Measurements from ENCODE around the gene DDB1.
"Not testable (repeated sequence)": the region's sequence is repeated elsewhere in the genome, so short reads cannot be mapped to it uniquely, and the experiment has no call there.

Gene DDB1

GRCh38 chr11:61274084-61274483 is 58.8 kb downstream of the DDB1 start:
- FAIRE-seq (no peak), DNase-seq (ENCODE audit: insufficient read length, low spot score) (no peak)

GRCh38 chr11:61273178-61274078 is 59.5 kb downstream of the DDB1 start:
- DNase-seq (ENCODE audit: insufficient read length, low spot score) (no peak), FAIRE-seq (no peak)

GRCh38 chr11:61272731-61273130 is 60.2 kb downstream of the DDB1 start:
- no peak for FAIRE-seq

GRCh38 chr11:61270354-61271076 is 62.4 kb downstream of the DDB1 start:
- DNase-seq (ENCODE audit: insufficient read length, low spot score) (no peak), FAIRE-seq (no peak)

More at GRCh38 chr11:61272731-61273130, 60.2 kb downstream of the DDB1 start:
- DNase-seq (ENCODE audit: insufficient read length, low spot score): no peak

GRCh38 chr11:61268588-61269250 is 64.2 kb downstream of the DDB1 start:
- FAIRE-seq: no peak
- no peak for DNase-seq (ENCODE audit: insufficient read length, low spot score)

GRCh38 chr11:61267437-61267841 is 65.5 kb downstream of the DDB1 start:
- DNase-seq (ENCODE audit: insufficient read length, low spot score) (no peak), FAIRE-seq (no peak)

GRCh38 chr11:61266602-61267001 is 66.3 kb downstream of the DDB1 start:
- no peak for FAIRE-seq

GRCh38 chr11:61265357-61265756 is 67.5 kb downstream of the DDB1 start:
- DNase-seq (ENCODE audit: insufficient read length, low spot score) (no peak), FAIRE-seq (no peak)

More at GRCh38 chr11:61266602-61267001, 66.3 kb downstream of the DDB1 start:
- DNase-seq (ENCODE audit: insufficient read length, low spot score): no peak

GRCh38 chr11:61264795-61265194 is 68.1 kb downstream of the DDB1 start:
- no peak for FAIRE-seq

GRCh38 chr11:61264371-61264770 is 68.5 kb downstream of the DDB1 start:
- no peak for FAIRE-seq

More at GRCh38 chr11:61264795-61265194, 68.1 kb downstream of the DDB1 start:
- no peak for DNase-seq (ENCODE audit: insufficient read length, low spot score)

GRCh38 chr11:61259363-61259762 is 73.5 kb downstream of the DDB1 start:
- no peak for DNase-seq (ENCODE audit: insufficient read length, low spot score)
- FAIRE-seq: no peak

More at GRCh38 chr11:61264371-61264770, 68.5 kb downstream of the DDB1 start:
- DNase-seq (ENCODE audit: insufficient read length, low spot score): no peak

GRCh38 chr11:61258546-61258945 is 74.4 kb downstream of the DDB1 start:
- DNase-seq (ENCODE audit: insufficient read length, low spot score): no peak
- no peak for FAIRE-seq

- DNase-seq (ENCODE audit: insufficient read length, low spot score) (no peak), FAIRE-seq (no peak)
Observed at GRCh38 chr11:61256710-61257482, 76.0 kb downstream of the DDB1 start.

- FAIRE-seq (no peak), DNase-seq (ENCODE audit: insufficient read length, low spot score) (peak; percentile 80)
Observed at GRCh38 chr11:61254403-61255025, 78.4 kb downstream of the DDB1 start.

GRCh38 chr11:61252332-61252731 is 80.6 kb downstream of the DDB1 start:
- not testable (repeated sequence) for DNase-seq (ENCODE audit: insufficient read length, low spot score); FAIRE-seq

GRCh38 chr11:61250796-61251765 is 81.8 kb downstream of the DDB1 start:
- not testable (repeated sequence) for FAIRE-seq

More at GRCh38 chr11:61250796-61251765, 81.8 kb downstream of the DDB1 start:
- not testable (repeated sequence) for DNase-seq (ENCODE audit: insufficient read length, low spot score)

Data from HTR-8/SVneo (cell line).